ENCODE results near the gene ATP6V1C2. TPM values are rescaled to one million over a fixed set of nuclear protein-coding genes. Genes with fewer than 3 reads are reported as not detected.

The ATP6V1C2 gene
- total and polyA plus RNA-seq, 2 experiments from 2014 or later: 0.14 to 2.1 TPM

DNA sequence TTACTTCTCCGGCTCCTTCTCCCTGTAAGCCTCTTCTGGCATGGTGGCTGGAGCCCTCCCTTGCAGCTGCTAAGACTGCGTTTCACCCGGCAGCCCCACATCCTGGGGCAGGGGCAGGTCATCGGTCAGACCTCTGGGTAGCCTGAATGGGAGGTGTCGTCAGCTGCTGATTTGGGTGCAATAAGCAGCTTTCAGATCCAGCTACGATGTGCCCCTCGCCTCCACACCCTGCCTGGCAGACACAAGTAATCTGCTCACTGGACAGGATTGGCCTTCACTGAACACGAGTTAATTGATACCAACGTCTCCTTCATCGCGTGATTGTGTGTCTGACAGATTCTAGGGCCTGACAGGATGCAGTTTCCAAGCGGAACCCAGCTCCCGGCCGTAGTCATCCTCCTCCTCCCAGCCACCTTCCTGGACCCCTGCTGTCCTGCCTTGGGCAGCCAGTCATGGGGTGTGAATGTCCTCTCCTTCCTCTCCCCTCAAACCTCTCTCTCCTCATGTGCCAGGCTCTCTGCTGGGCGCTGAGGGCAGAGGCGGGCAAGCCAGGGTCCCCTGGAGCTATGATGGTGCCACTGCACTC is 110.1 kb downstream of the ATP6V1C2 start:
- Histone ChIP-seq H3F3A (replicated peaks; ENCODE audit: low read depth) (no peaks in the 10 kb centered on the region), H3K36me3 (ENCODE audit: insufficient read depth) (no peaks in the 10 kb centered on the region), H3K27ac (ENCODE audit: low read depth) (no peak overlapping the region), H3K4me3 (no peak overlapping the region), H3K4me1 (ENCODE audit: insufficient read depth) (peaks cover 8% of the 10 kb centered on the region; the same call in 1 of the 2 replicates), H2AFZ (peak overlapping the region; percentile 43; the same call in 1 of the 2 replicates), H4K20me1 (replicated peaks; ENCODE audit: insufficient read depth) (no peaks in the 10 kb centered on the region), H3K9me2 (ENCODE audit: insufficient read depth) (no peaks in the 10 kb centered on the region), H3K79me2 (replicated peaks; ENCODE audit: insufficient read depth) (no peaks in the 10 kb centered on the region), H3K27me3 (ENCODE audit: insufficient read depth) (no peaks in the 10 kb centered on the region), H3K4me2 (no peak overlapping the region; the same call in 1 of the 2 replicates)
- Mint-ChIP-seq H3K27me3 (ENCODE audit: insufficient read depth, low read depth, poor library complexity) (peaks cover 21% of the 10 kb centered on the region), H3K4me3 (no peak overlapping the region), H3K4me1 (peaks cover 17% of the 10 kb centered on the region), H3K36me3 (ENCODE audit: low read depth) (no peaks in the 10 kb centered on the region), H3K9me3 (peaks cover 3% of the 10 kb centered on the region; the same call in 1 of the 3 replicates), H3K27ac (no peak overlapping the region)
- no peak for ATAC-seq
- no peak for DNase-seq (ENCODE audit: low spot score)
- TF ChIP-seq ZNF462 (CRISPR knock-in tag; IDR thresholded peaks at IDR 0.05): no peak
- no peak for TF ChIP-seq EZH2phosphoT487 (IDR thresholded peaks at IDR 0.05; ENCODE audit: unreplicated experiment)
- TF ChIP-seq, protein P1, sequence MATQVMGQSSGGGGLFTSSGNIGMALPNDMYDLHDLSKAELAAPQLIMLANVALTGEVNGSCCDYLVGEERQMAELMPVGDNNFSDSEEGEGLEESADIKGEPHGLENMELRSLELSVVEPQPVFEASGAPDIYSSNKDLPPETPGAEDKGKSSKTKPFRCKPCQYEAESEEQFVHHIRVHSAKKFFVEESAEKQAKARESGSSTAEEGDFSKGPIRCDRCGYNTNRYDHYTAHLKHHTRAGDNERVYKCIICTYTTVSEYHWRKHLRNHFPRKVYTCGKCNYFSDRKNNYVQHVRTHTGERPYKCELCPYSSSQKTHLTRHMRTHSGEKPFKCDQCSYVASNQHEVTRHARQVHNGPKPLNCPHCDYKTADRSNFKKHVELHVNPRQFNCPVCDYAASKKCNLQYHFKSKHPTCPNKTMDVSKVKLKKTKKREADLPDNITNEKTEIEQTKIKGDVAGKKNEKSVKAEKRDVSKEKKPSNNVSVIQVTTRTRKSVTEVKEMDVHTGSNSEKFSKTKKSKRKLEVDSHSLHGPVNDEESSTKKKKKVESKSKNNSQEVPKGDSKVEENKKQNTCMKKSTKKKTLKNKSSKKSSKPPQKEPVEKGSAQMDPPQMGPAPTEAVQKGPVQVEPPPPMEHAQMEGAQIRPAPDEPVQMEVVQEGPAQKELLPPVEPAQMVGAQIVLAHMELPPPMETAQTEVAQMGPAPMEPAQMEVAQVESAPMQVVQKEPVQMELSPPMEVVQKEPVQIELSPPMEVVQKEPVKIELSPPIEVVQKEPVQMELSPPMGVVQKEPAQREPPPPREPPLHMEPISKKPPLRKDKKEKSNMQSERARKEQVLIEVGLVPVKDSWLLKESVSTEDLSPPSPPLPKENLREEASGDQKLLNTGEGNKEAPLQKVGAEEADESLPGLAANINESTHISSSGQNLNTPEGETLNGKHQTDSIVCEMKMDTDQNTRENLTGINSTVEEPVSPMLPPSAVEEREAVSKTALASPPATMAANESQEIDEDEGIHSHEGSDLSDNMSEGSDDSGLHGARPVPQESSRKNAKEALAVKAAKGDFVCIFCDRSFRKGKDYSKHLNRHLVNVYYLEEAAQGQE (IDR thresholded peaks at IDR 0.05; ENCODE audit: unreplicated experiment): no peak
